Fibroblast of lung (primary cell): Measurements from ENCODE around the gene AMIGO1.

Source experiments
- CTCF ChIP-seq, 2 donors: IDR thresholded peaks in 1 of 2; conservative IDR thresholded peaks in 1 of 2; 1 replicate in 1 of 2; 2 replicates in 1 of 2; pipeline ENCODE4 v1.5.1; 2011 to 2012; ENCODE audit warnings: low read length in 2 of 2, control low read depth in 1 of 2, inconsistent platforms in 1 of 2, low read depth in 1 of 2, mild to moderate bottlenecking in 1 of 2
- EZH2 ChIP-seq: IDR thresholded peaks from 2 replicates; pipeline ENCODE4 v1.5.1; 2012; ENCODE audit warnings: low read length, control low read depth, mild to moderate bottlenecking; ENCODE audit errors: missing control alignments

- TF ChIP-seq CTCF (conservative IDR thresholded peaks at IDR 0.05 in 1 of 2, IDR thresholded peaks at IDR 0.05 in 1 of 2; ENCODE audit: low read depth in 1 of 2, low read length in 2 of 2) (peak; percentile 90 to 95), EZH2 (no peak)
These were observed 23.0 kb upstream of the AMIGO1 start for GRCh38 chr1:109532365-109533136.
